DND-41 (cell line): ENCODE measurements around the gene ZSCAN22.

Experiments used
- CTCF ChIP-seq: IDR thresholded peaks from 2 replicates; pipeline ENCODE4 v1.5.1; 2012; ENCODE audit warnings: borderline replicate concordance, low read length, moderate library complexity, mild to moderate bottlenecking; ENCODE audit not compliant: poor library complexity, severe bottlenecking; ENCODE audit errors: extremely low read depth
- EZH2 ChIP-seq: IDR thresholded peaks from 3 replicates; pipeline ENCODE4 v1.6.1; 2012; ENCODE audit warnings: borderline replicate concordance, low read depth, mild to moderate bottlenecking, moderate library complexity, low read length, inconsistent platforms; ENCODE audit not compliant: severe bottlenecking

GRCh38 chr19:58318297-58318696, 8.5 kb upstream of the ZSCAN22 start:
- TF ChIP-seq EZH2 (no peak), CTCF (no peak)
